GM19238 (cell line): ENCODE results near the gene INPP5J.
A peak's percentile ranks its signal among the peaks of the same experiment; 100 is the strongest.
"Not testable (repeated sequence)": the region's sequence is repeated elsewhere in the genome, so short reads cannot be mapped to it uniquely, and the experiment has no call there.

Experiments used
- DNase-seq: peaks from one replicate; pipeline ENCODE4 v3.0.0; 2011; ENCODE audit warnings: low spot score; ENCODE audit not compliant: insufficient read length

INPP5J gene

DNA sequence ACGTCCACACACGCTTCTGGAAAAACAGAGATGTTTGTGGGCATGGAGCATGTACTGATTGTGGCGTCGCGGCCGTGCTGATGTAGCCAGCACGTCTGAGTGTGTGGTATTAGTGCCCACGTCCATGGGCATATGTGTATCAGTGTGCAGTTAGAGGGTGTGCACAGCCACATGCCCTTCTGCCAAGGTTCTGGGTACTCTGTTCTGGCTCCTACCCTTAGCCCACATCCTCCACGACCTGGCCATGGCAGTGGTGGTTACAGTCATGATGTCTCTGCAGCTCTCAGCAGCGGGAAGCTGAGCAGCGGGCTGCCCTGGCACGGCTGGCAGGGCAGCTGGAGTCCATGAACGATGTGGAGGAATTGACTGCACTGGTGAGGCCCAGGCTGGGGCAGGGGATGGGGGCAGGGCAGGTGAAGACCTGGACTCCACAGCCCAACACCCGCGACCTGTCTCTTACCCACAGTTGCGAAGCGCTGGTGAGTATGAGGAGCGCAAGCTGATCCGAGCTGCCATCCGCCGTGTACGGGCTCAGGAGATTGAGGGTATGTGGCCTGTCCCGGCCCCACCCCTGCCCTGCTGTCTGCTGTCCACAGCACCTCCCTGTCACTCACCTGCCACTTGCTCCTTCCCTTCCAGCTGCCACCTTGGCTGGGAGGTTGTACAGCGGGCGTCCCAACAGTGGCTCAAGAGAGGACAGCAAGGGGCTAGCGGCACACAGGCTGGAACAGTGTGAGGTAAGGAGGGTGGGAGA lies 34.4 kb upstream of the INPP5J start:
- DNase-seq = no peak

GRCh38 chr22:31089160-31090100 lies 33.3 kb upstream of the INPP5J start:
- DNase-seq = peak; percentile 61

- DNase-seq = no peak
Observed at GRCh38 chr22:31090217-31091085, 32.3 kb upstream of the INPP5J start.

DNA sequence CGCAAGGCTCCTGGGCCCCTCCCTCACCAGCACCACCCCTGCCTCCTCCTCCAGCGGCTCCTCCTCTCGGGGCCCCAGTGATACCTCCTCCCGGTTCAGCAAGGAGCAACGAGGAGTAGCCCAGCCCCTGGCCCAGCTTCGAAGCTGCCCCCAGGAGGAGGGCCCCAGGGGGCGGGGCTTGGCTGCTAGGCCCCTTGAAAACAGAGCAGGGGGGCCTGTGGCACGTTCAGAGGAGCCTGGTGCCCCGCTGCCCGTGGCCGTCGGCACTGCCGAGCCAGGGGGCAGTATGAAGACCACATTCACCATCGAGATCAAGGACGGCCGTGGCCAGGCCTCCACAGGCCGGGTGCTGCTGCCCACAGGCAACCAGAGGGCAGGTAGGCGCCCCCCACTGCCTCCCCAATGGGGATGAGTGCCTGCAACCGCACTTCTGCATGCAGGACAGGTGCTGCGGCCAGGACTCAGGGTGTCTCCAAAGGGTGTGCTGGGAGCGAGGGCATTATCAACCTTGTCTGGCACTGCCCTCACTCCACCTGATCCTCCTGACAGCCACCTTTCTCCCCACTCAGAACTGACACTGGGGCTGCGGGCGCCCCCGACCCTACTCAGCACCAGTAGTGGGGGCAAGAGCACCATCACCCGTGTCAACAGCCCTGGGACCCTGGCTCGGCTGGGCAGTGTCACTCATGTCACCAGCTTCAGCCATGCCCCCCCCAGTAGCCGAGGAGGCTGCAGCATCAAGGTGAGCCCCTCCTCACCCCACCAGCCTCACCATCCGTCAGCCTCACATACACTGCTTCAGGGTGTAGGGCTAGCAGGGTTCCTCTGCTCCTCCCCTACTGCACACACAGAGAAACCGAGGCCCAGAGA lies 31.4 kb upstream of the INPP5J start:
- DNase-seq = no peak

DNA sequence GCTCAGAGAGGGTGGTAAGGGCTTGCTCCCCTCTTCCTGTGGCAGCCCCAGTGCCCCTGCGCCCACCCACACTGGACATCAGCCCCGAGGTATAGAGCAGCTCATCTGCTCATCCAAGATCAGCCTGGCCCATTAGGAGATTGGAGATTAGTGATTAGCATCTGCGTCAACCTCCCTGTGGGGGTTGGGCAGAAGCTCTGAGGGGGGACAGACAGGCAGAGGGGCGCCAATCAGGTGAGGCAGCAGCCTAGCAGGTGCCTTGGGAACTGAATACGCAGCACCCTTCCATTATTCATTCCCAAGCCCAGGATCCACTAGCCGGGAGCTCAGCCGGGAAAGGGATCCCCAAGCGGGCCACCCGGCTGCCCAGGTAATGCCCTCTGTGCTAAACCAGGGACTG lies 30.6 kb upstream of the INPP5J start:
- no peak for DNase-seq

DNA sequence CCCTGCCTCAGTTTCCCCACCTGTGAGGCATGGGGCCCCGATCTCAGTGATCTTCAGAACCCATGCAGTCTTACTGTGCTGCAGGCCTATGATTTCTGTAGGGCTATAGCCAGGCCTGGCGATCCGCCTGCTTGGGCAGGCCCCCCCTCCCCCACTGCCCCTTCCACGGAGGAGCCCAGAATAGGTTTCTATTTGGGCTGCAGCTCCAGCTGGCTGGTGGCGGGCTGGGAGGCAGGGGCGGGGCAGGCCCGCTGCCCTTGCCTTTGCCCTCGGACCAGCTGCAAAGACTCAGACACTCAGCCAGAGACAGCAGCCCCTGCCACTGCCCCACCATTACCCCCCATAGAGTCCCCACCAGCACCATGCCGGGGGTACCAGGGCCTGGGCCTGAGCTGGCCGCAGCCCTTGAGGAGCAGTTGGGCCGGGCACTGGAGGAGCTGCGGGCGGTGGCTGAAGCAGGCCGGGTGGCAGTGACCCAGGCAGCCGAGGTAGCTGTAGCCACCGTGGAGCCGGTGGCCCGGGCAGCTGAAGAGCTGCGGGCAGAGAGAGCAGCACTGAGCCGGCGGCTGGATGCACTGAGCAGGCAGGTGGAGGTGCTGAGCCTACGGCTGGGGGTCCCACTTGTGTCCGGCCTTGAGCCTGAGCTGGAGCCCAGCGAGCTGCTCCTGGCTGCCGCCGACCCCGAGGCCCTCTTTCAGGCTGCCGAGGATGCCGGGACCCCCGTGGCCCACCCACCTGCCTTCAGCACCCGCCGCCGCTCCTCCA lies 29.5 kb upstream of the INPP5J start:
- DNase-seq = no peak

DNA sequence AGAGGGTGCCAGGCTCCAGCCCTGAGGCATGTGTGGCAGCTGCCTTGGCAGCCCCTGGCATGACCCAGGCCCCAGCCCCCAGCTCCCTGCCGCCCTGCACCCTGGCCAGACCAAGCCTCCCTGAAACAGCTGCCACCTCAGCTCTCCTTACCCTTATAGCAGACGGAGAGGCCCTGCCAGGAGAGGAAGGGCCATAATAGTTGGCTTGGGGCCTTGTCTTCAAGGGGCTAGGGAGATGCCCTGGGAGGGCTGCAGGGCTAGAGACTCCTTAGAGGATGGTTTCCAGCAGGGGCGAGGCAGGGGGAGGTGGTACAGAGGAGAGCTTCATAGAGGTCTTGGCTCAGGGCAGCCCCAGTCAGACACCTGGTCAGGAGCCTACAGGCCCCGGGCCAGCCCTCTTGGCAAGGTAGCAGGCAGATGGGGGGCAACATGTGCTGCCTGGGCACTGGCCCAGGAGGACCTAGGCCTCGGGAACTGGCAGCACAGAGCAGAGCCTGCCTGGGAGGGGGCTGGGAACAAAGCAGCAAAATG lies 28.7 kb upstream of the INPP5J start:
- no peak for DNase-seq

DNA sequence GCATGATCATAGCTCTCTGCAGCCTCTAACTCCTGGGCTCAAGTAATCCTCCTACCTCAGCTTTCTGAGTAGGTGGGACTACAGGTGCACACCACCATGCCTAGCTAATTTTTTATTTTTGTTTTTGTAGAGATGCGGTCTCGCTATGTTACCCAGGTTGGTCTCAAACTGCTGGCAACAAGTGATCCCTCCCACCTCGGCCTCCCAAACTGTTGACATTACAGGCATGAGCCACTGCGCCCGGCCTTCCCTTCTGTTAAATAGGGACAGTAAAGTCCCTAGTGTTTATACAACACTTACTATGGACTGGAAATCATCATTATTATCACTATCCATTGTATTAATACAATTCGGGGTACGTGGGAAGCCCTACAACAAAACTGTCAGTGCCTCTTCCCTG lies 28.0 kb upstream of the INPP5J start:
- DNase-seq = no peak

DNA sequence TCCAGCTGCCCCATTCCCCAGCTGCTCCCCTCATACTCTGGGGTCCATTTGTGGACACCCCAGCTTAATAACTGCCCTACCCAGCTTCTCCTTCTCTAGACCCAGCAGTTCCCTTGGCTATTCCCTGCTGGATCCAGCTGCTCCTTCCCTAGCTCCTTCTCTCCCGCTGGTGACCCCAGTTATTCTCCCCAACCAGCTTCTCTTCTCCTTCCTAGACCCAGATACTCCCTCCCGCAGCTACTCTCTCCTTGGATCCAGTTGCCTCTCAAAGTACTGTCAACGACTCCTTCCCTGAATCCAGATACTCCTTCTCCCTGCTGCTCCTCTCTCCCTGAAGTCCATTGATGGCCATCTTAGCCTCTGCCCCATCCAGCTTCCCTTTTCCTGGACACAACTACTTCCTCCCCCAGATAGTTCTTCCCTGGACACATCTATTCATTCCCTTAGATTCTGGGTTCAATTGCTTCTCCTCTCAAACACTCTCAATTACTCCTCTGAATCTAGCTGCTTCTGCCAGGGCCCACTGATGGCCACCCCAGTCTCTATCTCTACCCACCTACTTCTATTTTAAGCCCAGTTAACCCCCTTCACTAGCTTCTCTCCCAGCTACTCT lies 27.0 kb upstream of the INPP5J start:
- DNase-seq = no peak

GRCh38 chr22:31096657-31097279 lies 26.0 kb upstream of the INPP5J start:
- DNase-seq = no peak

DNA sequence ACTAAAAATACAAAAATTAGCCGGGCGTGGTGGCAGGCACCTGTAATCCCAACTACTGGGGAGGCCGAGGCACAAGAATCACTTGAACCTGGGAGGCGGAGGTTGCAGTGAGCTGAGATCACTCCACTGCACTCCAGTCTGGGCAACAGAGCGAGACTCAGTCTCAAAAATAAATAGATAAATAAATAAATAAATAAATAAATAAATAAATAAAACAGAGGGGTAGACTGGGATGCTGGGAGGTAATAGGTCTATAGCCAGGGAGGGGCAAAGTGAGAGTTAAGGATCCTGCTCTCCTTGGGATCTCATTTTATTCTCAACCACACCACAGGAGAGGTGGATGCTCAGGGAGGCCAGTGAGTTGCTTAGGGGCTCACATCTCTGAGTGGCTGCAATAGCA lies 25.2 kb upstream of the INPP5J start:
- DNase-seq = not testable (repeated sequence)

DNA sequence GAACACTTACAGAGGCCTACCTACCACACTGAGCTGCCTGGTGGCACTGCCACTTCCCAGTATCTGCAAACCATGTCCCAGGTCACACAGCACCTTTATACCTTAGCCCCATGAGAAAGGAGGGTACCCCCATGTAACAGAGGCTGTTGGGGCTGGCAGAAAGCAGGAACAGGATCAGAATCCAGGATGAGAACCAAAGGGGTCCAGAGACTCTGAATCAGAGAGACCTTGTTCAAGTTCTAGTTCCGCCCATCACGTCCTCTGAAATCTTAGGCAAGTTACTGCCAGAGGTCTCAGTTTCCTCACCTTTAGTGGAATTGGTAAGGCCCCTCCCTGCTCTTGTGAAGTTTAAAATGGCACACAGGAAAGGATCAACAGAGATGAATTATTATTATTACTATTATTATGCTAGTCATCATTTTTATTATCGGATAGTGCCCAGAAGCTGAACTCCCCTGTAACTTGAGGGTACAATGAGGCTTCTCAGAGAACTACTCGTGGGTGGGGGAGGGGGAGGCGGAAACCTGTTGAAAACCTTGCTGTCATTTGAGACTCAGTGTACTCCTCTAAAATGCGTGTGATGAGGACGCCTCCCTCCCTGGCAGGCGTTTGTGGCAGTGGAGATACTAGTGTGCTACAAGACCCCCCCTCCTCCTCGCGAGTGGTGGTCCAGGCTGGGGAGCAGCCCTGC lies 24.7 kb upstream of the INPP5J start:
- DNase-seq = no peak

DNA sequence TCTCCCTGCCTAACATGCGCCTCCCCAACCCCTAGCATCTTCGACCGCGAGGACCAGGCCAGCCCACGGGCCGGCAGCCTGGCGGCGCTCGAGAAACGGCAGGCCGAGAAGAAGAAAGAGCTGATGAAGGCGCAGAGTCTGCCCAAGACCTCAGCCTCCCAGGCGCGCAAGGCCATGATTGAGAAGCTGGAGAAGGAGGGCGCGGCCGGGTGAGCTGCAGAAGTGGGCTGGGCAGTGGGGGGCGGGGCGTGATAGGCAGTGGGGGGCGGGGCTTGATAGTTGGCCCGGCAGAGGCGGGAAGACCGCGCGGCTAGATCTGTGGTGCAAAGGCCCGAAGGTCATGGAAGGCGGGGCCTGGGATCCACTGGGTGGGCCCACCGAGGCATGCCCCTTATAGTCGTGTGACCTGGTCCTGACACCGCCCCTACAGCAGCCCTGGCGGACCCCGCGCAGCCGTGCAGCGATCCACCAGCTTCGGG lies 24.1 kb upstream of the INPP5J start:
- no peak for DNase-seq

DNA sequence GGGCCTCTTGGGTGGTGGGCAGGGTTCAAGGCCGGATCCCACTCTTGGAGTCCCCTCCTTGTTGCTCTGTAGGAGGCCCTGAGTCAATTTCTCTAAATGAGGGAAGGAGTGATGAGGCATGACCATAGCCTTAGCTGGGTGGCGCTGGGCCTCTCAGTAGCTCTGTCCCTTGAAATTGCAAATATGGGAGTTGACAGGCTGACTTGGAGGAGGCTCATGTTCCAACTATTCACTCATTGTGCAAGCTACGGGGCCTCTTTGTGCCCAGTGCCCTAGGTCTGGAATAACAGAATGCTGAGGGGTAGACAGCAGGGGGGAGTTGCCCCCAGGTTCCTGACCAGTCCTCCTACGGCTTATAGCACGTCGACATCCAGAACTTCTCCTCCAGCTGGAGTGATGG lies 23.4 kb upstream of the INPP5J start:
- DNase-seq = no peak

DNA sequence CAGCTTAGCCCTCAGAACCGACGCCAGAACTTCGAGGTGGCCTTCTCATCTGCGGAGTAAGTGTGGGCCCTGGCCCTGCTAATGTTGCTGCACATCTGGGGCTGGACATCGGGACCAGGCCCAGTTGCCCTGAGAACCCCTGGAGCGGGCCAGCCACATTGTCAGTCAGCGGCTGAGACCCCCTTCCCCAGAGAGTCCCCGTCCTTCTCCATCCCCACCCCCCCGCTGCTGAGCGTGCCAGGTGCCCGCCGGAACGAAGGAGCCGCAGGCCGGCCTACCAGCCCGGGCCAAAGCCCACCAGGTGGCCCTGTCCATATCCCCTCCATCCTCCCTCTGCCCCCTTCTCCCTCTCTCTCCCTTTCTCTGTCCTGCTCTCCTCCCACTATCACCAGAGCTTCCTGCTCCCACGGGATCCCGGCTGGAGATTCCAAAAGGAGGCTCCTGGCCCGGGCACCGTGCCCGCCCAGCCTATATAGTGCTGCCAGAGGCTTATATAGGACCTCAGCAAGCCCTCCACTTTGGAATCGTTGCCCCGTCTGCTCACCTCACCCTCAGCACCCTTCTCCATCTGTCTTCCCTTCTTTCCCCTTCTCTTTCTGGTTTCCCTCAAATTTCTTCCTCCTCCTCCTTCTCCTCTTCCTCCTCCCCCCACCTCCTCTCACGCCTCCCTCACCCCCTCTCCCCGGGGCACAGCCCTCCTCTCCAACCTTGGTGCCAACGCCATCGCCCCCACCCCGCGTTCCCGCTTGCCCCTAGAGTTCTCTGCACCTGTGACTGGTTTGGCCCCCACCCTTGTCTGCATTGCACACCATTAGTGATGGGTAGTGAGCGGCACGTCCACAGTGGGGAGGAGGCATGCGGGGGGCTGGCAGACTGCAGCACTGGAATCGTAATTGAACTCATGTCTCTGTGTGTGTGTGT lies 22.7 kb upstream of the INPP5J start:
- DNase-seq = no peak

DNA sequence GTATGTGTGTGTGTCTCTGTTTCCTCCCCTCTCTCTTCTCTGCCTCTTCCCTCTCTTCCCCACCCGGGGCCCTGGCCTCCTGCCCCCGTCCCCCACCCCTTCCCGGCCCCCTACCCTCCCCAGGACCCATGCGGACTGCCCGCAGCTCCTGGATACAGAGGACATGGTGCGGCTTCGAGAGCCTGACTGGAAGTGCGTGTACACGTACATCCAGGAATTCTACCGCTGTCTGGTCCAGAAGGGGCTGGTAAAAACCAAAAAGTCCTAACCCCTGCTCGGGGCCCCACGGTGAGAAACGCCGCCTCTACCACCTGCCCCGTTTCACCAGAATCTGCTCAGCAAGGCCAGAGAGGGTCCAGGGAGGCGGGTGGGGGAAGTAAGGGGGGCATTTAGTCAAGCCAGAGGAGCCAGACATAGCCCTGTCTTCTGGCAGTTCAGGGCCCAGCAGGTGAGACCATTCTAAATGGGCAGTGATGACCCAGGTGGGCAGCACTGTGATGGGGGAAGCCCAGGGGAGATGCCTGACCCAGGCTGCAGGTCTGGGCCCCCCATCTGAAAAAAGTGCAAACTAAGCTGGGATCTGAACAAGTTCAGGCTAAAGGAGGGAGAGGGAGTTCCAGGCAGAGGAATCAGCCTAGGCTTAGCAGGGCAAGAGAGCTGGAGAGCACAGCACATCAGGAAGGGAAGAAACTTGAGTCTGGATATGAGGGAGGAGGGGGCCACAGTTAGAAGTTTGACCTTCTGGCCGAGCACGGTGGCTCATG lies 21.8 kb upstream of the INPP5J start:
- no peak for DNase-seq
